Peyer's patch (tissue), 4 donors: ENCODE measurements around the gene PLOD3.

Experiments used
- CTCF ChIP-seq, 6 experiments: fragments of 450-650 bp in 4 of 6; fragments of 200-600 bp in 2 of 6; sonication (generic) in 1 of 6; IDR thresholded peaks; one replicate each; pipeline ENCODE4 v1.5.1; 2017 to 2019; ENCODE audit warnings: antibody characterized with exemption in 6 of 6, mild to moderate bottlenecking in 3 of 6, moderate library complexity in 1 of 6
- POLR2A ChIP-seq, 2 donors: fragments of 450-650 bp; IDR thresholded peaks; one replicate each; pipeline ENCODE4 v1.5.1; 2017; ENCODE audit warnings: antibody characterized with exemption in 2 of 2, mild to moderate bottlenecking in 2 of 2, moderate library complexity in 2 of 2

- no peak for TF ChIP-seq CTCF (IDR thresholded peaks at IDR 0.05)
- TF ChIP-seq POLR2A (IDR thresholded peaks at IDR 0.05): no peak
Measured at GRCh38 chr7:101225650-101226049, 8.3 kb upstream of the PLOD3 start.
